ENCODE data around the gene DZANK1. TPM values are rescaled to one million over a fixed set of nuclear protein-coding genes. Genes with fewer than 3 reads are reported as not detected.
"Not testable (repeated sequence)": the region's sequence is repeated elsewhere in the genome, so short reads cannot be mapped to it uniquely, and the experiment has no call there.

The DZANK1 gene
- total and polyA plus RNA-seq, 2 experiments from 2014 or later, result 2.1 to 2.4 TPM

DNA sequence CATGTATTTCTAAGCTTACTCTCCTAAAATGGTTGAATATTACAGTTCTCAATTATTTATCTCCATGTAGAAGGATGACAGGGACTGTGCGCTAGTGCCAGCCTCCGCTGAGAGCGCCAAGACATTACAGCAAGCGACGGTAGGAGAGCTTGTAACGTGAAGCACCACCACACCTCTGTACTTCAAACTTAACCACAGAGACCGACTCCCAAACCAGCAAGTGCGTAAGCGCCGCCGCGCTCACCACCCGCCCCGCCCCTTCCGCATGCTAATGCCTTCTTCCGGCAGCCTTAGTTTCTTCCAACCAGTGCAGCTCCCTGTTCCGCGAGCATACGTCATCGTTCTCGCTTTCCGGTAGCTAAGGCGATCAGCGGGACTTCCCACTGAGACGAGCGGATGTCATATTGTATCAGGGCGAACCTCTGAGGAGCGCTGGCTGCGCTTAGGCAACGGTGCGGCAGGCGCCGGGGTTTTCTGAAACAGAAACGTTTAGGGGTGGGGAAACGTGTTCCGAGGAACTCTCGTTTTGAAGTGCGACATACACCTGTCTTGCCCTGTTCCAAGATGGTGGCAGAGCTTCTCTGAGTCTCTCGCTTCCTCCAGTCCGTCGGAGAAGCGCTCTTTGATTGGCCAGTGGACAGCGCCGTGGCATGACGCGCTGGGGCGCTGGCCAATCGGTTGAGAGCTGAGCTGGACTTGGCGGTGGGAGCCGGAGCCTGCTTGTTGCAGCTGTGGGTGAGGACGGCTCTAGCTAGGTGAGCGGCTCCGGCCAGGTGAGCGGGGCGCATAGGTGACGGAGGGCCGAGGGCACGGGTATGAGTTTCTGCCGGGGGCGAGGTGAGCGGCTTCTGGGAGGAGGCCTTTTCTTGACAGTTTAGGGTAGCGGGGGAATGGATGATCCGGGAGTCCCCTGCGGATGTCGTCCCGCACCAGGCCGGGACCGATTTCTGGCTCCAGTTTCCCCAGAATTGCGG, 40.7 kb upstream of the DZANK1 start, which contains the start of gene SEC23B:
Gene SEC23B (plus strand): TSS at position 723 of the 974 bp plus-strand sequence. CDS start 2,896 bp downstream, outside the sequence.
- H3K27me3 ChIP-seq, result no peaks in the 10 kb centered on the region
- peak within 1 kb of the TSS; percentile 58 for H3K4me3 ChIP-seq
- TF ChIP-seq, protein P1, sequence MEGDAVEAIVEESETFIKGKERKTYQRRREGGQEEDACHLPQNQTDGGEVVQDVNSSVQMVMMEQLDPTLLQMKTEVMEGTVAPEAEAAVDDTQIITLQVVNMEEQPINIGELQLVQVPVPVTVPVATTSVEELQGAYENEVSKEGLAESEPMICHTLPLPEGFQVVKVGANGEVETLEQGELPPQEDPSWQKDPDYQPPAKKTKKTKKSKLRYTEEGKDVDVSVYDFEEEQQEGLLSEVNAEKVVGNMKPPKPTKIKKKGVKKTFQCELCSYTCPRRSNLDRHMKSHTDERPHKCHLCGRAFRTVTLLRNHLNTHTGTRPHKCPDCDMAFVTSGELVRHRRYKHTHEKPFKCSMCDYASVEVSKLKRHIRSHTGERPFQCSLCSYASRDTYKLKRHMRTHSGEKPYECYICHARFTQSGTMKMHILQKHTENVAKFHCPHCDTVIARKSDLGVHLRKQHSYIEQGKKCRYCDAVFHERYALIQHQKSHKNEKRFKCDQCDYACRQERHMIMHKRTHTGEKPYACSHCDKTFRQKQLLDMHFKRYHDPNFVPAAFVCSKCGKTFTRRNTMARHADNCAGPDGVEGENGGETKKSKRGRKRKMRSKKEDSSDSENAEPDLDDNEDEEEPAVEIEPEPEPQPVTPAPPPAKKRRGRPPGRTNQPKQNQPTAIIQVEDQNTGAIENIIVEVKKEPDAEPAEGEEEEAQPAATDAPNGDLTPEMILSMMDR (IDR thresholded peaks at IDR 0.05; ENCODE audit: low read depth, low read length), result no peak
- H3K27ac ChIP-seq, result peak within 1 kb of the TSS; percentile 96
- peaks cover 3% of the 10 kb centered on the region for H3K4me1 ChIP-seq (ENCODE audit: low read depth)
- H3K9me3 ChIP-seq (ENCODE audit: low read depth), result no peaks in the 10 kb centered on the region
- peaks cover 28% of the 10 kb centered on the region for H3K36me3 ChIP-seq
- peak; percentile 98 for DNase-seq (ENCODE audit: low read depth in 1 of 2, low spot score in 1 of 2)

DNA sequence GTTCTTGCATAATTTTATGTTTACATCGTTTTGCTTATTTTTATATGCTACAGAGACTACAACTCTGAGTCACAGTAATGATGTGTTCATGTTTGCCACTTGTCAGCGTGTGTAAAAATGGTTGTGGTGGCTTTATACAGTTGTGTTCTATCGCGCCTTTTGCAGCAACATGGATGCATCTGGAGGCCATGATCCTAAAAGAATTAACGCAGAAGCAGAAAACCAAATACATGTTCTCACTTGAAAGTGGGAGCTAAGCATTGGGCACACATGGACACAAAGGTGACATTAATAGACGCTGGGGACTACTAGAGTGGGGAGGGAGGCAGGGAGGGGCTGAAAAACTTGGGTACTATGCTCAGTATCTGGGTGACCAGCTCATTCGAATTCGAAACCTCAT, 39.9 kb upstream of the DZANK1 start:
- no peaks in the 10 kb centered on the region for H3K9me3 ChIP-seq (ENCODE audit: low read depth)
- DNase-seq (ENCODE audit: low read depth in 1 of 2, low spot score in 1 of 2), result no peak
- TF ChIP-seq, protein P1 (IDR thresholded peaks at IDR 0.05; ENCODE audit: low read depth, low read length), result no peak
- peak overlapping the region; percentile 96 for H3K27ac ChIP-seq
- peaks cover 3% of the 10 kb centered on the region for H3K4me1 ChIP-seq (ENCODE audit: low read depth)
- peaks cover 21% of the 10 kb centered on the region for H3K36me3 ChIP-seq
- peak overlapping the region; percentile 58 for H3K4me3 ChIP-seq
- no peaks in the 10 kb centered on the region for H3K27me3 ChIP-seq

DNA sequence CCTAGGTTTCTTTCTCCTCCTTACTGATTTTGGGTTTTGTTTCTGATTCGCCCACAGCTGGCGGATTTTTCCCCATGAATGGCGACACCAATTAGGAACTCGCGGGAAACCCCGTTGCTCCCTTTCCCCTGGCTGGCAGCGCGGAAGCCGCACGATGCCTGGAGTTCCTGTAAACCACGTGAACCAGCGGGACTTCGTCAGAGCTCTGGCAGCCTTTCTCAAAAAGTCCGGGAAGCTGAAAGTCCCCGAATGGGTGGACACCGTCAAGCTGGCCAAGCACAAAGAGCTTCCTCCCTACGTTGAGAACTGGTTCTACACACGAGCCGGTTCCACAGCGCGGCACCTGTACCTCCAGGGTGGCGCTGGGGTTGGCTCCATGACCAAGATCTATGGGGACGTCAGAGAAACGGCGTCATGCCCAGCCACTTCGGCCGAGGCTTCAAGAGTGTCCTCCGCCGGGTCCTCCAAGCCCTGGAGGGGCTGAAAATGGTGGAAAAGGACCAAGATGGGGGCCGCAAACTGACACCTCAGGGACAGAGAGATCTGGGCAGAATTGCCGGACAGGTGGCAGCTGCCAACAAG, 37.7 kb upstream of the DZANK1 start:
- H3K9me3 ChIP-seq (ENCODE audit: low read depth), result no peaks in the 10 kb centered on the region
- H3K27me3 ChIP-seq, result no peaks in the 10 kb centered on the region
- H3K27ac ChIP-seq, result no peak overlapping the region
- H3K36me3 ChIP-seq, result peaks cover under 1% of the 10 kb centered on the region
- no peak overlapping the region for H3K4me3 ChIP-seq
- peak in 1 of 2 donors; percentile 76 for DNase-seq (ENCODE audit: low read depth in 1 of 2, low spot score in 1 of 2)
- TF ChIP-seq, protein P1 (IDR thresholded peaks at IDR 0.05; ENCODE audit: low read depth, low read length), result no peak
- peaks cover 3% of the 10 kb centered on the region for H3K4me1 ChIP-seq (ENCODE audit: low read depth)

DNA sequence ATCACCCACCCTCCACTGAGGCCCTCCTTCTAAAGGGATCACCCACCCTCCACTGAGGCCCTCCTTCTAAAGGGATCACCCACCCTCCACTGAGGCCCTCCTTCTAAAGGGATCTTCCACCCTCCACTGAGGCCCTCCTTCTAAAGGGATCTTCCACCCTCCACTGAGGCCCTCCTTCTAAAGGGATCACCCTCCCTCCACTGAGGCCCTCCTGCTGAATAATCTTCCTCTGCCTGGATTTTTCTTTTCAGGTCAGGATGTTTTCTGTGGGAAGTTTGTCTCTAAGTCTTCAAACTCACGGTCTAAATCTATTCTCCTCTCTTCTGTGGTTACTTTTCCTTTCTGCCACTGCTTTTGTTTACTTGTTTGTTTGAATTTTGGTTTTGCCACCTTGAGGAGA, 34.8 kb upstream of the DZANK1 start:
- not testable (repeated sequence) for H3K27ac ChIP-seq; DNase-seq (ENCODE audit: low read depth in 1 of 2, low spot score in 1 of 2); H3K4me3 ChIP-seq; H3K27me3 ChIP-seq; H3K9me3 ChIP-seq (ENCODE audit: low read depth); H3K4me1 ChIP-seq (ENCODE audit: low read depth); H3K36me3 ChIP-seq

DNA sequence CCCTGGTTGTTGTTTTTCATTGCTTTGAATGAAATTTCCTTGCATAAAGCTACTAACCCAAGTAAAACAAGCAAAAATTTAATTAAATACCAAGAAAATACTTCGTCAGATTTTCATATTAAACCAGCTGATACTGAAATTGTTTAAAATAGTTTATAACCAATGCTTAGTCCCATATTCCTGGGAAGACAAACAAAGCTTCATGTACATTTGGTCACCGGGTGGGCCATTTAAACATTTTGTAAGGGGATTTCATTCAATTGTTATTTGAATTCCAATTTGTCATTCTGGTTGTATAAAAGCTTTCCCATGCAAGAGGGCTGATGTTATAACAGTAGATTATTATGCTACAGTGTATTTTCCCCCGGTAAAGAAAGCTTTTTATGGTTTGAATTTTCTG, 30.8 kb upstream of the DZANK1 start:
- H3K9me3 ChIP-seq (ENCODE audit: low read depth), result no peaks in the 10 kb centered on the region
- peak overlapping the region; percentile 71 for H3K4me3 ChIP-seq
- TF ChIP-seq, protein P1 (IDR thresholded peaks at IDR 0.05; ENCODE audit: low read depth, low read length), result no peak
- H3K36me3 ChIP-seq, result no peaks in the 10 kb centered on the region
- no peaks in the 10 kb centered on the region for H3K4me1 ChIP-seq (ENCODE audit: low read depth)
- H3K27me3 ChIP-seq, result no peaks in the 10 kb centered on the region
- H3K27ac ChIP-seq, result peak overlapping the region; percentile 0
- DNase-seq (ENCODE audit: low read depth in 1 of 2, low spot score in 1 of 2), result no peak

Measured in cardiac muscle cell (in vitro differentiated cells and primary cell).